Activated CD8-positive, alpha-beta memory T cell treated with anti-CD3 and anti-CD28 coated beads for 36 hours (primary cell): ENCODE measurements around the gene AMBP. TPM values are rescaled to one million over a fixed set of nuclear protein-coding genes. Genes with fewer than 3 reads are reported as not detected.
"Not testable (repeated sequence)": the region's sequence is repeated elsewhere in the genome, so short reads cannot be mapped to it uniquely, and the experiment has no call there.

Source experiments
- CTCF ChIA-PET: fragments of 350-600 bp; sonication (Branson Sonifier 250); formaldehyde crosslinking; loops from one replicate; lab custom pipeline; 2021; ENCODE audit warnings: antibody characterized with exemption; lab: Charles Lee
- POLR2A ChIA-PET: fragments of 350-600 bp; sonication (Branson Sonifier 250); formaldehyde crosslinking; loops from one replicate; lab custom pipeline; 2021; ENCODE audit warnings: antibody characterized with exemption; lab: Charles Lee
- total RNA-seq, 2 experiments: library from RNA; stranded (reverse); gene quantifications; one replicate each; pipeline ENCODE4 v1.2.3, GENCODE V29; 2021

AMBP gene
- total RNA-seq, 2 experiments from 2014 or later = not detected

DNA sequence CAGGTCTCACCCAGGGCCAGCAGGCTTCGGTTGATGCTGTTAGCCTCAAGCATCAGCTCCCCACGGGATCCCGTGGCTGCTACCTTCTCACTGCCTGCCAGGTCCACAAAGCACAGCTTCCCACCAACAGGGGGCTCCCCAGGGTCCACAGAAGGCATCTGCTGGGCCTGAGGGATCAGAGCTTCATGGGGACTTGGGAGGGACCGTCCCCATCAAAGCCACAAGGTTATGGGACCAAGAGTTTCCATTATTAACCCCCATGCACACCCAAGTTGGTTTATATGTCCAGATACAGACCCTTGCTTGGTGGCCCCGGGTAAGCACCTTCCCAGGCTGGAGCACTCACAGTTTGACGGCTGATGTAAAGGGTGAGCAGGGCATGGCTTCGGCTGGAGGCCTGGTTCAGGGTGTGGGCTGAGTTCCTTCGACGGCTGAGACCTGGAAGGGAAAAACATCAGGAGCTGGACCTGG is 18.0 kb upstream of the AMBP start:
- ChIA-PET CTCF (interaction anchor here (1.5 kb wide), 1 partner anchor 14 kb away, joined by 6 read pairs; no protein-coding TSS in a partner anchor), POLR2A (no interaction called here)

- ChIA-PET CTCF (interaction anchor here (1.5 kb wide), 1 partner anchor 13 kb away, joined by 6 read pairs; no protein-coding TSS in a partner anchor), POLR2A (no interaction called here)
Observed at GRCh38 chr9:114094971-114095370, 16.9 kb upstream of the AMBP start.

DNA sequence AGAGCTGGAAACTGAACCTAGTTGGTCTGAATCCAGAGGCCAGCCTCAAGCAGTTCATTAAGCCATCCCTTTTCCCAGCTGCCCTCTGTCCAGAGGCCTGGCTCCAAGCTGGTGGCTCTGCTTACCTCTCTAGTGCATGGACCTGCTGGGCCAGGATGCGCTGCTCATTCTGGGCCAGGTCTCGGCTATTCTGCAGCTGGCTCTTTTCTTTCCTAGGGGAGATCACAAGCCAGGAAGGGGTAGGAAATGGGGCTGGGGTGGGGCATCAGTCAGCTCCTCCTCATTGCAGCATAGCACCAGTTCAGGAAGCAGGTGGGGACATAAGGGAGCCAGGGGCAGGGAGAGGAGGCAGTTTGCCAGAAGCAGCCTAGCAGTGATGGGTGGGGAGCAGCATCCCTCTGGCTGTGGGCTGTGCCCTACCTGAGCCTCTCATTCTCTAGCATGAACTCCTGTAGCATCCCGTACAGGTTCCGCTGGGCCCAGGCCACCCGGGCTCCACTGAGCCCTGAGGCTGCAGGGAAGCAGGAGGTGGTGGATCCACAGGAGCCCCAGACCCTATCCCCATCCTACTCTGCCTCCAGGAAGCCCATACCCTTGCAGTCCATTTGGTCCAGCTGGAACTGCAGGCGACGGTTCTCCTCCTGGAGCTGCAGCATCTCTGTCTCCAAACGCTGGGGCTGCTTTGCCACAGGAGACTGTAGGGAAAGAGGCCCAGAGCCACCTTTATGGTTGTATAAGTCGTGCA is 15.8 kb upstream of the AMBP start:
- POLR2A ChIA-PET = no interaction called here

DNA sequence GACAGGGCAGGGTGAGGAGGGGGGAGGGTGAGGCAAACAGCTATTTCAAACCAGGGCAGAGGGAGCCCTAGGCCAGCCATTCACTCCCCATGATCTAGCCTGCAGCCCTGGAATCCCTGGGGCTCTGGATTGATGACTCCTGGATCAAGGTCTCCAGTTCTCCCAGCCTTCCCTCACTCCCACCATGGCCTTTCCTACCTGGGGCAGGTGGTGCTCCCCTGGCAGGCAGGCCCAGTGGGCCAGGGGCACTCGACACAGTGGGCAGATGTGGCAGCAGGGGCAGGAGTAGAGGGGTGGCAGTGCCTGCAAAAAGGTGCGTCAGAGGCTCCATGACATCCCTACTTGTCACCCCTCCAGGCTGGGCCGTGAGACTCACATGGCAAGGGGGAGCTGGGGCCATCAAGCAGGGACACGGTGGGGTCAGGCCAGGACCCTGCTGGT is 15.0 kb upstream of the AMBP start:
- ChIA-PET CTCF (no interaction called here), POLR2A (no interaction called here)

More for the DNA sequence above, 15.8 kb upstream of the AMBP start:
- CTCF ChIA-PET = no interaction called here

GRCh38 chr9:114092336-114092735 is 14.2 kb upstream of the AMBP start:
- ChIA-PET CTCF (no interaction called here), POLR2A (no interaction called here)

- POLR2A ChIA-PET = no interaction called here
- CTCF ChIA-PET = no interaction called here
Observed at GRCh38 chr9:114091711-114092110, 13.6 kb upstream of the AMBP start.

DNA sequence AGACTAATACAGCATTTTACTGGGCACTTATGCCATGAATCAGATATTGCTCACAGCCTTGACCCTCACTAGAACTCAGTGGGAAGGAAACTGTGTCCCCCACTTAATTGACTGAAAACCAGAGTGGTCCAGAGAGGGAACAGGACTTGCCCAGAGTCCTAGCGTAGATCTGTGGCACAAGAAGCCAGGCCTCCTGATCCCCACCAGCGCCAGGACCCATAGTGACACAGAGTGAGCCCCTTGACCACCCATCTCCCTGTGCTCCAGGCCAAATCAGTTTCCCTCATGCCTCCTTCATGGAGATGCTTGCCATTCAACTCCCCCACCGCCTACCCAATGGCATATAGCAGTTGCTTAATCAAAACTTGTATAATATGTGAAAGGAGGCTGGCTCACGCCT is 12.7 kb upstream of the AMBP start:
- POLR2A ChIA-PET = no interaction called here
- CTCF ChIA-PET = no interaction called here

GRCh38 chr9:114089206-114089840 is 11.2 kb upstream of the AMBP start:
- POLR2A ChIA-PET = no interaction called here

GRCh38 chr9:114088571-114089170 is 10.6 kb upstream of the AMBP start:
- CTCF ChIA-PET = interaction anchor here (1.2 kb wide), 1 partner anchor 19 kb away, joined by 3 read pairs; no protein-coding TSS in a partner anchor
- POLR2A ChIA-PET = no interaction called here

More at GRCh38 chr9:114089206-114089840, 11.2 kb upstream of the AMBP start:
- CTCF ChIA-PET = interaction anchor here (1.2 kb wide), 1 partner anchor 19 kb away, joined by 3 read pairs; no protein-coding TSS in a partner anchor

DNA sequence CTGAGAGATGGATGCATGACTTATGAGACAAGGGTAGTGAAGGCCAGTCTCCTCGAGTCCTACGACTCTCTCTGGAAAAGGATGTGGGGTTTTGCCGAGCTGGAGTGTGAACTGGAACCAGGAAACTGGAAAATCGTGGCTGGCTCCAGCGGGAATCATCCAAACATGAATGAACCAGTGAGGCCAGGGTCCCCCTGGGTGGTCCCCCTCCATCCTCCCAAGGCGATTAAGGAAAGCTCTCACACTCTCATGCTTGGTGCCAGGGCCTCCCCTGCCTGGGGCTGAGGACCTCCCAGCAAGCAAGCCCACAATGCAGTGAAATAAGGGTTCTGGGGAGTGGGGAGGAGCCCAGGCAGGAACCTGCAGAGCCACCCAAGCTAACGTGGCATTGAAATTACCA is 9.6 kb upstream of the AMBP start:
- ChIA-PET POLR2A (no interaction called here), CTCF (no interaction called here)

- ChIA-PET CTCF (no interaction called here), POLR2A (no interaction called here)
Observed at GRCh38 chr9:114086607-114087006, 8.5 kb upstream of the AMBP start.

DNA sequence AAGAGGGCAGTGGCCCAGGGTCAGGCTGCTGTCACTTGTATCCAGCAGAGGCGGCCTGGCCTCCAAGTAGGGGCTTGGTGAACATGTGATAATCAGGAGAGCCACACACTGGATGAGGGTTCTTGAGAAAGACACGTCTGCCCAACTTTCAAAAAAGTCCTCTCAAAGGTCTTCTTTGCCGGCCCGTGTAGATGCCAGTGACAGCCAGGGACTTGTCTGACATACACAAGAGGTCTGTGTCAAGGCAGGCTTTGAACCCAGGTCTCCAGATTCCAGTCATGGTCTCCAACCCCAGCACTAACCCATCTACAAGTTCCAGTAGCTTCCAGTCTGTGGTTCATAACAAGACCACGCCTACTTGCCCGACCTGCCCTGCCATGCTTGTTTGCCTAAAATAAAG is 7.9 kb upstream of the AMBP start:
- CTCF ChIA-PET = no interaction called here

GRCh38 chr9:114085387-114085789 is 7.3 kb upstream of the AMBP start:
- ChIA-PET CTCF (no interaction called here), POLR2A (no interaction called here)

More for the DNA sequence above, 7.9 kb upstream of the AMBP start:
- POLR2A ChIA-PET = no interaction called here

GRCh38 chr9:114084282-114085073 is 6.4 kb upstream of the AMBP start:
- ChIA-PET POLR2A (no interaction called here), CTCF (interaction anchor here (0.6 to 3.0 kb wide), 4 partner anchors 11 to 225 kb away, joined by 3 to 25 read pairs (median 4); no protein-coding TSS in a partner anchor)

GRCh38 chr9:114083666-114084065 is 5.6 kb upstream of the AMBP start:
- ChIA-PET CTCF (interaction anchor here (0.6 to 3.0 kb wide), 4 partner anchors 10 to 225 kb away, joined by 3 to 25 read pairs (median 4); no protein-coding TSS in a partner anchor), POLR2A (no interaction called here)

DNA sequence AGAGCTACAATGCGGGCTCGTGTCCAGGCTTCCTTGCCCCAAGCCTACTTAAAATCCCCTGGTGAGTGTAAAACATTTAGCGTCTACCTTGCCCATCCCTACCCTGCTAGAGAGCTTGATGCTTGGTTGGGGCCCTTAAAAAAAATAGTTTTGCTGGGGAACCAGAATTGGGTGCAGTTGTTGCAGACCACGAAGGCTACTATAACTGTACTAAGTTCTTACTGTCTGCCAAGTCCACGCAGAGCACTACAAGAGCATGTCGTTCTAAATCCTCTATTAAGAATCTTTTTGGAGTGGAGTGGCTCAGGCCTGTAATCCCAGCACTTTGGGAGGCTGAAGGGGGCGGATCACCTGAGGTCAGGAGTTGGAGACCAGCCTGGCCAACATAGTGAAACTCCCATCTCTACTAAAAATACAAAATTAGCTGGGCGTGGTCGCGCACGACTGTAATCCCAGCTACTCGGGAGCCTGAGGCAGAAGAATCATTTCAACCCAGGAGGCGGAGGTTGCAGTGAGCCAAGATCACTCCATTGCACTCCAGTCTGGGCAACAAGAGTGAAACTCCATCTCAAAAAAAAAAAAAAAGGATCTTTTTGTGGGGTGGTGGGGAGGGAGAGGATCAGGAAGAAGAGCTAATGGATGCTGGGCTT is 4.8 kb upstream of the AMBP start:
- CTCF ChIA-PET = interaction anchor here (0.6 to 3.0 kb wide), 16 partner anchors 11 to 1414 kb away, joined by 3 to 25 read pairs (median 3); partner anchors contain the start of genes COL27A1 and KIF12
- POLR2A ChIA-PET = not testable (repeated sequence)

DNA sequence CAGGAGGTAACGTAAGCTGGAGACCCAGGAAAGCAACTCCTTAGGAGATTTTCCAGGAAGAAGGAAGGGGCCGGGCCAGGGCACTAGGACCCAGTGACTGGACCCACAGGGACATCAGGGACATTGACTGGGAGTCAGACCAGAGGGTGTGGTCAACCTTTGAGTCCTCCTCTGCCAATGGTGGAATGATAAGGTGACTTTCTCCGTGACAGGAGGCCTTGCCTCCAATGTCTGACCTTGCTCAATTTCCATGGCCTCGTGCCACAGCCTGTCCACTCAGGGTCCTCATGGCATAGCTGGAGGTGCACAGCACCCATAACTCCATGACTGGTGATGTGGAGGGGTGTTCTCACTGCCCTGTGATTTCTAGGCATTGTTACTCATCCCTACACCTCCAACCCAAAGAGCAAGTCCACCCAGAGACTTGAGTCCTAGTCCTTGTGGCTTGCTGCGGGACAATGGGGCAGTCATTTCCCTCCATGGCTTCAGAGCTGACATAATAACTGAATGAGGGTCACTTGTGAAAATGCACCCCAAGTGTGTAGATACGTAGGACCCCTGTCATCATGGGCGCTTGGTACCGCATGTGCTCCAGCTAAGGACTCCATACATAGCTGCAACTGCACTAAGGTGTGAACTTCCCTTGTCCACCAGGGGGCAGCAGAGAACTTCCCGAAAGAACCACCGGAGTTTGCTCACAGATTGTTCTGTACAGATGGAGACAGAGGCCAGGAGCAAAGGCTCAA is 4.1 kb upstream of the AMBP start:
- POLR2A ChIA-PET = no interaction called here
- CTCF ChIA-PET = interaction anchor here (0.6 to 3.0 kb wide), 16 partner anchors 10 to 1415 kb away, joined by 3 to 25 read pairs (median 3); partner anchors contain the start of genes COL27A1 and KIF12
